Prostate gland (tissue), 2 donors: ENCODE data around the gene NRXN3. TPM values are rescaled to one million over a fixed set of nuclear protein-coding genes. Genes with fewer than 3 reads are reported as not detected.

Experiments used
- DNase-seq: peaks from one replicate; pipeline ENCODE4 v3.0.0-alpha.2; 2019; ENCODE audit warnings: low spot score
- H3K27ac ChIP-seq, 2 donors: fragments of 200-600 bp; sonication (generic); 2 replicates each; pipeline ENCODE4 v1.5.1; 2017 to 2019
- H3K27me3 ChIP-seq: fragments of 200-600 bp; sonication (generic); replicated peaks from 2 replicates; pipeline ENCODE4 v1.5.1; 2019; ENCODE audit not compliant: insufficient read depth
- H3K36me3 ChIP-seq, 2 donors: fragments of 200-600 bp; sonication (generic); 1 replicate in 1 of 2; 2 replicates in 1 of 2; pipeline versions ENCODE4 v1.5.1 to v1.8.1; 2017 to 2019
- H3K4me1 ChIP-seq: fragments of 200-600 bp; sonication (generic); replicated peaks from 2 replicates; pipeline ENCODE4 v1.5.1; 2019
- H3K4me3 ChIP-seq, 2 donors: fragments of 200-600 bp; sonication (generic); 2 replicates each; pipeline ENCODE4 v1.5.1; 2017 to 2019
- H3K9me3 ChIP-seq: fragments of 200-600 bp; sonication (generic); 2 replicates; pipeline ENCODE4 v1.5.1; 2017
- CTCF ChIP-seq, 4 experiments: fragments of 200-600 bp in 2 of 4; fragments of 450-650 bp in 2 of 4; sonication (generic) in 2 of 4; IDR thresholded peaks; 1 replicate in 3 of 4; 2 replicates in 1 of 4; pipeline ENCODE4 v1.5.1; 2016 to 2019; ENCODE audit warnings: antibody characterized with exemption in 4 of 4, mild to moderate bottlenecking in 2 of 4, moderate library complexity in 2 of 4
- POLR2A ChIP-seq: fragments of 450-650 bp; IDR thresholded peaks from one replicate; pipeline ENCODE4 v1.6.1; 2016; ENCODE audit warnings: antibody characterized with exemption, mild to moderate bottlenecking
- POLR2AphosphoS5 ChIP-seq: sonication (generic); formaldehyde crosslinking; IDR thresholded peaks from one replicate; pipeline ENCODE4 v1.6.1; 2017; ENCODE audit warnings: antibody characterized with exemption
- WGBS: methylation state at CpG from one replicate; pipeline ENCODE4 v1.1.5; 2018; 5-methylcytosine and 5-hydroxymethylcytosine counted together
- intact Hi-C: fragments of 100-400 bp; cut with DNase I; formaldehyde crosslinking; loops from one replicate; pipeline ENCODE4 v1.14.2; 2022
- total RNA-seq, 2 donors: library from RNA; depleted of rRNA; stranded (reverse); fragments of >200 nt; gene quantifications; one replicate each; pipeline ENCODE4 v1.1.0, GENCODE V29; 2016

NRXN3 gene
- total RNA-seq, 2 donors from 2014 or later, result 6.6 to 8.2 TPM

DNA sequence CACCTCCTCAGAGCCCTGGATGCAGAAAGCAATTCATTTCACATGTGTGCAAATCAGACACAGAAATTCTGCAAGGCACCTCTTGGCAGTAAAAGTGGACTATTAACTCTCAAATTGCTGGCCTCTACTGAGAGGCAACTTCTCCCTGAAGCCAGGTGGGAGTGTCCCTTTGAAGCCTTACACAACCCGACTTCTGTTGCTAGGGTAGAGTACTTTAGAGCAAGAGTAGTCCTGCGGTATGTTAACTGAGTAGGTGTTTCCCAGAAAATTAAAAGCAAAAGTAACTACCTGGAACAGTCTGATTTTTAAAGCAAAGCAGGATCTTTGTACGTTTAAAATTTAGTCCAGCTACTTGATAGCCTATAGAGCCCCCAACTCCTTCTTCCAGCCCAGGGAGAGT, 1557.7 kb downstream of the NRXN3 start:
- H3K4me1 ChIP-seq, result no peaks in the 10 kb centered on the region
- TF ChIP-seq CTCF (IDR thresholded peaks at IDR 0.05) (no peak), POLR2A (no peak)
- no peak overlapping the region for H3K4me3 ChIP-seq
- intact Hi-C loops, result no loop called here
- no peaks in the 10 kb centered on the region for H3K9me3 ChIP-seq
- no peak for DNase-seq
- H3K36me3 ChIP-seq, result no peaks in the 10 kb centered on the region
- 73% methylated on average over 3 of the region's 3 CpGs for WGBS
- no peaks in the 10 kb centered on the region for H3K27me3 ChIP-seq
- no peak overlapping the region for H3K27ac ChIP-seq

- no peaks in the 10 kb centered on the region for H3K4me1 ChIP-seq
- intact Hi-C loops, result no loop called here
- no peaks in the 10 kb centered on the region for H3K36me3 ChIP-seq
- no peak for DNase-seq
- no peaks in the 10 kb centered on the region for H3K9me3 ChIP-seq
- 92% methylated on average over 3 of the region's 3 CpGs for WGBS
- H3K27me3 ChIP-seq, result no peaks in the 10 kb centered on the region
- H3K27ac ChIP-seq, result no peak overlapping the region
- TF ChIP-seq POLR2AphosphoS5 (no peak), CTCF (IDR thresholded peaks at IDR 0.05) (no peak), POLR2A (no peak)
- H3K4me3 ChIP-seq, result no peak overlapping the region
Observed at GRCh38 chr14:79728331-79728730, 1558.2 kb downstream of the NRXN3 start.

- 82% methylated on average over 3 of the region's 3 CpGs for WGBS
- Histone ChIP-seq H3K9me3 (no peaks in the 10 kb centered on the region), H3K36me3 (no peaks in the 10 kb centered on the region), H3K27ac (no peak overlapping the region), H3K27me3 (no peaks in the 10 kb centered on the region), H3K4me3 (no peak overlapping the region), H3K4me1 (no peaks in the 10 kb centered on the region)
- intact Hi-C loops, result no loop called here
- no peak for DNase-seq
- TF ChIP-seq POLR2A (no peak), CTCF (IDR thresholded peaks at IDR 0.05) (no peak), POLR2AphosphoS5 (no peak)
Observed at GRCh38 chr14:79729731-79730130, 1559.6 kb downstream of the NRXN3 start.

GRCh38 chr14:79730196-79730595, 1560.0 kb downstream of the NRXN3 start:
- H3K9me3 ChIP-seq, result no peaks in the 10 kb centered on the region
- intact Hi-C loops, result no loop called here
- WGBS, result 95% methylated on average over 2 of the region's 2 CpGs
- TF ChIP-seq POLR2AphosphoS5 (no peak), CTCF (IDR thresholded peaks at IDR 0.05) (no peak)
- H3K4me3 ChIP-seq, result no peak overlapping the region
- no peaks in the 10 kb centered on the region for H3K4me1 ChIP-seq
- H3K27me3 ChIP-seq, result no peaks in the 10 kb centered on the region
- no peak overlapping the region for H3K27ac ChIP-seq
- no peaks in the 10 kb centered on the region for H3K36me3 ChIP-seq
- no peak for DNase-seq

- WGBS, result 71% methylated on average over 5 of the region's 5 CpGs
- no peaks in the 10 kb centered on the region for H3K9me3 ChIP-seq
- no peaks in the 10 kb centered on the region for H3K27me3 ChIP-seq
- intact Hi-C loops, result no loop called here
- H3K4me3 ChIP-seq, result no peak overlapping the region
- no peak overlapping the region for H3K27ac ChIP-seq
- no peak for TF ChIP-seq POLR2A
- no peaks in the 10 kb centered on the region for H3K36me3 ChIP-seq
- DNase-seq, result no peak
- H3K4me1 ChIP-seq, result no peaks in the 10 kb centered on the region
Observed at GRCh38 chr14:79730953-79731352, 1560.8 kb downstream of the NRXN3 start.
